AG09319 (cell line): ENCODE results near the gene FAM83C.
"Not testable (repeated sequence)": the region's sequence is repeated elsewhere in the genome, so short reads cannot be mapped to it uniquely, and the experiment has no call there.

Source experiments
- DNase-seq: peaks from one replicate; pipeline ENCODE4 v3.0.0-alpha.2; 2010; ENCODE audit warnings: low read depth; ENCODE audit errors: extremely low read depth
- TF ChIP-seq, protein P1 (sequence below): IDR thresholded peaks from 2 replicates; pipeline ENCODE4 v1.5.1; 2011; ENCODE audit warnings: low read depth, mild to moderate bottlenecking, inconsistent platforms, low read length, moderate library complexity

The FAM83C gene

DNA sequence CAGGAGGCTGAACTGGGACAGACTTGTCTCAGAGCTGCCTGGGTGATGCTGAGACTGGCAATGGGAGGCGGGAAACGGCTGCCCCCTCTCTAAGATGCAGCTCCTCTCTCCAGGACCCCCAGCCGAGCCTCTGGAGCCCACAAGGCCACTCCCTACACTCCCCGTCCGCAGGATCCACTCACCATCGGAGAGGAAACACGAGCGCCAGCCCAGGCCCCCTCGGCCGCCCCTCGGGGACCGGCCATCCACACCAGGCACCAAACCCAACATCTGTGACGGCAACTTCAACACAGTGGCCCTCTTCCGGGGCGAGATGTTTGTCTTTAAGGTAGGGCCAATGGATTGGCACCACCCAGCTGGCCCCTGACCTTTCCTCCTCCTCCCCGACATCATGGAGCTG, 25.1 kb downstream of the FAM83C start:
- no peak for DNase-seq
- TF ChIP-seq, protein P1, sequence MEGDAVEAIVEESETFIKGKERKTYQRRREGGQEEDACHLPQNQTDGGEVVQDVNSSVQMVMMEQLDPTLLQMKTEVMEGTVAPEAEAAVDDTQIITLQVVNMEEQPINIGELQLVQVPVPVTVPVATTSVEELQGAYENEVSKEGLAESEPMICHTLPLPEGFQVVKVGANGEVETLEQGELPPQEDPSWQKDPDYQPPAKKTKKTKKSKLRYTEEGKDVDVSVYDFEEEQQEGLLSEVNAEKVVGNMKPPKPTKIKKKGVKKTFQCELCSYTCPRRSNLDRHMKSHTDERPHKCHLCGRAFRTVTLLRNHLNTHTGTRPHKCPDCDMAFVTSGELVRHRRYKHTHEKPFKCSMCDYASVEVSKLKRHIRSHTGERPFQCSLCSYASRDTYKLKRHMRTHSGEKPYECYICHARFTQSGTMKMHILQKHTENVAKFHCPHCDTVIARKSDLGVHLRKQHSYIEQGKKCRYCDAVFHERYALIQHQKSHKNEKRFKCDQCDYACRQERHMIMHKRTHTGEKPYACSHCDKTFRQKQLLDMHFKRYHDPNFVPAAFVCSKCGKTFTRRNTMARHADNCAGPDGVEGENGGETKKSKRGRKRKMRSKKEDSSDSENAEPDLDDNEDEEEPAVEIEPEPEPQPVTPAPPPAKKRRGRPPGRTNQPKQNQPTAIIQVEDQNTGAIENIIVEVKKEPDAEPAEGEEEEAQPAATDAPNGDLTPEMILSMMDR: no peak

DNA sequence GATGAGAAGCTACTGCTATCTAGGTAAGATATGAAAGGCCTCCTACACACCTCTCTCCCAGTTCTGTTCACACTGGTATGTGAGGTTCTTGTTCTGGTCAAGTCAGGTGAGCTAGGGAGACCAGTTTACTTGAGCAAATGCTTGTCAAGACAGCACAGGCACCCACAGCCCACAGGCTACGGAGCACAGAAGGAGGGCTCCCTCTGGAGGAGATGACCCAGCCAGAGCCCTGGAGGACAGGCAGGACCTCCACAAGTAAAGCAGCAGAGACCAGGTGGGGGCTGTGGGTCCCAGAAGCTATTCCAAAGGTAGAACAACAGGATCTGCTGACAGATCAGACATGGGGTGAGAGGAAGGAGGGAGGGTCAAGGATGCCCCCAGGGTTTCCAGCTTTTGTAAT, 27.5 kb downstream of the FAM83C start:
- DNase-seq: no peak
- TF ChIP-seq, protein P1: no peak; the same call in none of the 2 replicates

DNA sequence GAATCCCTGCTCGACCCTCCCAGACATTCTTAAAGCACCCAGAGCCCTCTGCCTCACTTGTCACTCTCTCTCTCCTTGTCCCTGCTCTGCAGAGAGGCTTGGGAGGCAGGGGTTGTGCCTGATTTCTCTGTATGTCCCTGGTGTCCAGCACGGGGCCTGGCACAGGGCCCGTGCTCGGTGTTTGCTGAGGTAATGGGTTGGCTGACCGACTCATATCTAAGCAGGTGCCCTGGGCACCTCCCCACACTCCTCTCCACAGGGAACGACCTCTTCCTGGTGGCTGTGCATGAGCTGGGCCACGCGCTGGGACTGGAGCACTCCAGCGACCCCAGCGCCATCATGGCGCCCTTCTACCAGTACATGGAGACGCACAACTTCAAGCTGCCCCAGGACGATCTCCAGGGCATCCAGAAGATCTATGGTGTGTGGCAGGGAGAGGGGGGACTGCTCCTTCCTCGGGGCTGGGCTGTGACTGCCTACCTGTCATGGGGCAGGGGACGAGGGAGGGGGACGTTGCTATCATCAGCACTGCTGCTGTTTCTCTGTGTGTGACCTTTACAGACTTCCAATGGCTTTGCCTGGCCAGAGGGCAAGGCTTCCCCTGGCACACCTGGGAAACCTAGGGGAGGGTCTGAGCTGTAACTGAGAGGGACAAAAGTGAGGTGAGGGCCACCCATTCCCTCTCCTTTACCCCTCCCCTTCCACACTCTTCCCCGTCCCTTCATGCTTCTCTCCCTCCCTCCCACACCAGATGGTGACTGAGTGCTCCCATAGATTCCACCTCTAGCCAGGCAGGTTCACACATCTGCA, 28.5 kb downstream of the FAM83C start:
- TF ChIP-seq, protein P1: no peak
- DNase-seq: no peak

DNA sequence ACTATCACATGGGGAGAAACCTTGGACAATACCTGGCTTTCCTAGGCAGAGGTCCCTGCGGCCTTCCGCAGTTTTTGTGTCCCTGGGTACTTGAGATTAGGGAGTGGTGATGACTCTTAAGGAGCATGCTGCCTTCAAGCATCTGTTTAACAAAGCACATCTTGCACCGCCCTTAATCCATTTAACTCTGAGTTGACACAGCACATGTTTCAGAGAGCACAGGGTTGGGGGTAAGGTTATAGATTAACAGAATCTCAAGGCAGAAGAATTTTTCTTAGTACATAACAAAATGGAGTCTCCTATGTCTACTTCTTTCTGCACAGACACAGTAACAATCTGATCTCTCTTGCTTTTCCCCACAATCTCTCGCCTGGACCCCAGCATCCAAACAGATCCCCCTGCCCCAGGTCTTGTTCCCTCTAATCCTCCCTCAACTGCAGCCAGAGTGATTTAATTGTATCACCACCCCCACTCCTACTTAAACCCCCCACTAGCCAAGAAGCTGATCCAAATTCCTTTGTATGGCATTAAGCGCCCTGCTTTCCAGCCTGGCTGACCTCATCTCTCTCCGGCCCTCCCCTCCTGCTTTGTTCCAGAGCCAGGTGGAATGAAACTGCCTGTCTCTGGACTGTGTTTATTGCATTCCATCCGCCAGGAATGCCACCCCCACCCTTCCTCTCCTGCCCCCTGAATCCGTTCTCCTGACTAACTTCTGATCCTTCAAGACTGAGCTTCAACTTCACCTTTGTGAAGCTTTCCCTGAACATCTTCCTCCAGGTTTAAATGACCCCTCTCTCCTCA, 29.3 kb downstream of the FAM83C start:
- not testable (repeated sequence) for DNase-seq

DNA sequence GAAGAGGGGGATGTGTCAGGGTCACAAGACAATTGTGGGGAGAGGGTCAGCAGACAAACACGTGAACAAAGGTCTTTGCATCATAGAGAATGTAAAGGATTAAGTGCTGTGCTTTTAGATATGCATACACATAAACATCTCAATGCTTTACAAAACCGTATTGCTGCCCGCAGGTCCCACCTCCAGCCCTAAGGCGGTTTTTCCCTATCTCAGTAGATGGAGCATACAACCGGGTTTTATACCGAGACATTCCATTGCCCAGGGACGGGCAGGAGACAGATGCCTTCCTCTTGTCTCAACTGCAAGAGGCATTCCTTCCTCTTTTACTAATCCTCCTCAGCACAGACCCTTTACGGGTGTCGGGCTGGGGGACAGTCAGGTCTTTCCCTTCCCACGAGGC, 29.9 kb downstream of the FAM83C start:
- not testable (repeated sequence) for DNase-seq

DNA sequence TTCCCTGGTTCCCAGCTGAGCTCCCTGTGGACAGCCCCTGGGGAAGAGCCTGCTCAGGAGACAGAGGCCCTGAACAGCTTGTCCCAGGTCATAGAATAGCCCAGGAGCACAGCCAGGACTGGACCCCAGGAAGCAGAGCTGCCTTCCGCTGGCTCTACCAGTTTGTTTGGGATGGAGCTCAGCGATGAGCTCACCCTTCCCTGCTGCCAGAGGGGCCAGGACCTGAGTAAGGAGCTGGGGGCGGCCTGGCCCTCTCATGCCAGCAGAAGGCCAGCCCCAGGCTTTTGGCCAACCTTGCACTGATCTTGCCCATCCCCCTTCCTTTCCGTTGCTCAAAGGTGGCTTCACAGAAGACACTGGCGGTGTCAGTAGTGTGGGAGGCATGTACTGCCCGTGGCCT, 31.8 kb downstream of the FAM83C start:
- DNase-seq: no peak
- TF ChIP-seq, protein P1: no peak

DNA sequence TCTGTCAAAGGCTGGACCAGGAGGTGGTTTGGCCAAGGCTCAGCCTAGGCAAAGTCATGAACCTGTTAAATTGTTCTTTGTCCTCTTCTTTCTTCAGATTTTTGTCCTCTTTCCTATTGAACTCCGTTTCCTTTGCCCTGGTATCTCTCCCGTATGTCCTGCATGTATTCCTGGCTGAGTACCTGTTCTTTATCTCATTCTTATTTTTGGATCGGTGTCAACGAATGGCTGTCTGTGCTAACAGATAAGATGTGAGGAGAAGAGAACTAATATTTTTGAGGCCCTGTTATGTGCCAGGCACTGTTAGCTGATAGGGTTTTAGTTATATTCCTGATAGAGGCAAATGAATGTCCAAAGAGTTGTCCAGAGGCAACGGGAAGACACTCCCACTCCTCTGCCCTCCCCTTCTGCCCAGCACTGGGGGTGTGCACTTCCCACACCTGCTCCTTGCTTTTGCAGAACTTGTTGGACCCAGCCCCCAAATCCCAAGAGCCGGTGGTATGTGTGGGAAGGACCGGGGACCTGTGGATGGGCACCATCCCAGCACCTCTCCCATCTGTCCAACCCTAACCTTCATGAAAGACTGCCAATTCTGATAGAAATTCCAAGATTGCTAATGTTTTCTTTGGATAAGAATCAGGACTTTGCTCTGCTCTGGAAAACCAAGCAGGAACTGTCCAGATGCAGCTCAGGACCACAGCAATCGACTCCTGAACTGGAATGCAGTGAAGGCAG, 34.9 kb downstream of the FAM83C start:
- no peak for DNase-seq
- TF ChIP-seq, protein P1: no peak

DNA sequence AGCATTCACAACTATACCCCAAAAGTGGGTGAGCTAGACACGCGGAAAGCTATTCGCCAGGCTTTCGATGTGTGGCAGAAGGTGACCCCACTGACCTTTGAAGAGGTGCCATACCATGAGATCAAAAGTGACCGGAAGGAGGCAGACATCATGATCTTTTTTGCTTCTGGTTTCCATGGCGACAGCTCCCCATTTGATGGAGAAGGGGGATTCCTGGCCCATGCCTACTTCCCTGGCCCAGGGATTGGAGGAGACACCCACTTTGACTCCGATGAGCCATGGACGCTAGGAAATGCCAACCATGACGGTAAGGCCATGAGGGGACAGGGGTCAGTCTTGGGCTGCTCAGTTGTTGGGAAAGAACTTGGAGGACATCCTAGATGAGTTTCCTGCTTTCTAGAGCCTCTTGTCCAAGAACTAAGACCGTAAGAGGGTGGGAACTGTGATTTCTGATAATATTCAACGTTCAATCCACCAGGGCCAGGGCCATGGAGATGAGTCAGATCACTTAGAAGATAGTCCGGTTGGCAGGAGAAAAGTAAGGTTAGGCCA, 37.7 kb downstream of the FAM83C start:
- no peak for DNase-seq
- TF ChIP-seq, protein P1: no peak
